ENCODE data around the gene MAGIX. TPM values are rescaled to one million over a fixed set of nuclear protein-coding genes. Genes with fewer than 3 reads are reported as not detected.

The MAGIX gene
- total RNA-seq, 1 donor from 2014 or later = 18.3 TPM

DNA sequence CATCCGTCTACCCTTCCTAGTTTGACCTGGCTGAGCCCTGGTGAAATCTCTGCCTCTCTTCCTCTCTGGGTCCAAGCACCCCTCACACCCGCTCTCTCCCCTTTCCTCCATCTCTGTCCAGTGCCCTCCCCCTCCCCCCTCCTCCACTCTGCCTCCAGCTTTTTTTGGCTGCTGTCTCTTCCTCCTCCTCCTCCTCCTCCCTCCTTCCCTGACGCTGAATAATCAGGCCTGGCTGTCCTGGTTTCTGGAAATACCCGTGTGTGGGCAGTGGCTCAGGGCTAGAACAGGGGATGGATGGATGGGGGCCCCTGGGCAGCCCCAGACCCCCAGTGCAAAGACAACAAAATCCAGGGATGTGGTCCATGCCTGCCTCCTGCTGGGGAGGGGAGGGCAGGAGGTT, 42.2 kb downstream of the MAGIX start:
- no peak for DNase-seq (ENCODE audit: low spot score)

- no peak for DNase-seq (ENCODE audit: low spot score)
Observed at GRCh38 chrX:49205443-49205842, 42.9 kb downstream of the MAGIX start.

- DNase-seq (ENCODE audit: low spot score) = no peak
Observed at GRCh38 chrX:49206543-49206942, 44.0 kb downstream of the MAGIX start.

- no peak for DNase-seq (ENCODE audit: low spot score)
Observed at GRCh38 chrX:49208399-49208798, 45.8 kb downstream of the MAGIX start.

GRCh38 chrX:49209434-49210251, 47.1 kb downstream of the MAGIX start:
- DNase-seq (ENCODE audit: low spot score) = no peak

DNA sequence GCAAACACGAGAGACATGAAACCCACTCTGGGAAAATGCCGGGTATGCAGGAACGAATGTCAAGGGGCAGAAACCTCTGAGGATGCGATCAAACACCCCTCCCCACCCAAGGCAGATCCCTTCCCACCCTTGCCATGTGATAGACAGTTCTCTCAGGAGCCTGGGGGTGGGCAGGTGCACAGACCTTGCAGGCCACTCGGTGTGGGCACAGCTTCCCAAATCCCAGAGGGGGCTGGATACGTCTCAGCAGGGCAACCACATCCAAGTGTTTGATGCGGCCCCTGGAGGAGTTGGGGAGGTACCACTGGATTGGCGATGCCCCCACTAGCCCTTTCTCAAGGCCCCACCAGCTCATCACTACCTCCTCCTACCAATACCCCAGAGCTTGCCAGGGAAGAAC, 47.8 kb downstream of the MAGIX start:
- DNase-seq (ENCODE audit: low spot score) = no peak

- no peak for DNase-seq (ENCODE audit: low spot score)
Observed at GRCh38 chrX:49211074-49211473, 48.5 kb downstream of the MAGIX start.

- DNase-seq (ENCODE audit: low spot score) = no peak
Observed at GRCh38 chrX:49212209-49212608, 49.7 kb downstream of the MAGIX start.

DNA sequence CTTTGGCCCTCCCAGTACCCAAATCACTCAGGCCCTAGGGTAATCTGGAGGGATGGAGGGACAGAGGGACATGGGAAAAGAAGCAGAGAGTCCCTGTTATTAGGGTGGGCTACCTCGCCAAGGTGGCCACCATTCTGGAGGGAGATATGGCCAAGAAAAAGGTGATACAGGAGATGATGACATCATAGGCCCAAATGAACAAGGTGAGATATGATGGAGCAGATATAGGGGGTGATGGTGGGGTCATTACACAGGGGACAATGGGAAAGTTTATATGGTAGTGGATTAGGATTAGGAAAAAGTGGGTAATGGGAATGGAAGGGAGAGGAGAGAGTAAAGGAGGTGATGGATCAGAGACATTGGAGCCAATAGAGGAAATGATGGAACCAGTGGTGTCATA, 50.3 kb downstream of the MAGIX start:
- no peak for DNase-seq (ENCODE audit: low spot score)

- no peak for DNase-seq (ENCODE audit: low spot score)
Observed at GRCh38 chrX:49214416-49214815, 51.9 kb downstream of the MAGIX start.

- DNase-seq (ENCODE audit: low spot score) = no peak
Observed at GRCh38 chrX:49214996-49215526, 52.5 kb downstream of the MAGIX start.

Other genes starting within 250 kb of the MAGIX start
- 11.5 TPM for gene PIM2, start 243.7 kb upstream of the MAGIX start, total RNA-seq
- 57.3 TPM for gene OTUD5, start 205.2 kb upstream of the MAGIX start, total RNA-seq
- 6.5 TPM for gene KCND1, start 190.9 kb upstream of the MAGIX start, total RNA-seq
- gene GRIPAP1, start 160.5 kb upstream of the MAGIX start, total RNA-seq = 52.7 TPM
- gene TFE3, start 119.4 kb upstream of the MAGIX start, total RNA-seq = 59.5 TPM
- gene CCDC120, start 103.8 kb upstream of the MAGIX start, total RNA-seq = 18.8 TPM
- 41.8 TPM for gene PRAF2, start 88.8 kb upstream of the MAGIX start, total RNA-seq
- gene WDR45, start 82.9 kb upstream of the MAGIX start, total RNA-seq = 65.5 TPM
- gene GPKOW, start 39.0 kb upstream of the MAGIX start, total RNA-seq = 22.7 TPM
- 44.0 TPM for gene PLP2, start 9.1 kb downstream of the MAGIX start, total RNA-seq
- 16.3 TPM for gene PRICKLE3, start 23.6 kb downstream of the MAGIX start, total RNA-seq
- gene SYP, start 37.4 kb downstream of the MAGIX start, total RNA-seq = 1.9 TPM
- gene CACNA1F, start 70.6 kb downstream of the MAGIX start, total RNA-seq = 0.20 TPM
- 20.0 TPM for gene CCDC22, start 72.7 kb downstream of the MAGIX start, total RNA-seq
- 0.09 TPM for gene FOXP3, start 102.0 kb downstream of the MAGIX start, total RNA-seq
- 11.5 TPM for gene PPP1R3F, start 107.0 kb downstream of the MAGIX start, total RNA-seq
- not detected for gene GAGE10, start 140.9 kb downstream of the MAGIX start, total RNA-seq
- gene GAGE12J, start 159.3 kb downstream of the MAGIX start, total RNA-seq = not detected
- 0.63 TPM for gene GAGE13, start 168.8 kb downstream of the MAGIX start, total RNA-seq